Renal cortical epithelial cell (primary cell): ENCODE measurements around the gene TRMT2A. TPM values are rescaled to one million over a fixed set of nuclear protein-coding genes. Genes with fewer than 3 reads are reported as not detected.
A peak's percentile ranks its signal among the peaks of the same experiment; 100 is the strongest.

Experiments used
- DNase-seq: peaks from one replicate; pipeline ENCODE4 v3.0.0-alpha.2; 2011; ENCODE audit warnings: low read depth
- total RNA-seq: library from RNA; depleted of rRNA; stranded (reverse); fragments of >200 nt; gene quantifications from 2 replicates; pipeline ENCODE4 v1.2.3, GENCODE V29; 2014

The TRMT2A gene
- total RNA-seq, 1 donor from 2014 or later: 29.3 TPM

DNA sequence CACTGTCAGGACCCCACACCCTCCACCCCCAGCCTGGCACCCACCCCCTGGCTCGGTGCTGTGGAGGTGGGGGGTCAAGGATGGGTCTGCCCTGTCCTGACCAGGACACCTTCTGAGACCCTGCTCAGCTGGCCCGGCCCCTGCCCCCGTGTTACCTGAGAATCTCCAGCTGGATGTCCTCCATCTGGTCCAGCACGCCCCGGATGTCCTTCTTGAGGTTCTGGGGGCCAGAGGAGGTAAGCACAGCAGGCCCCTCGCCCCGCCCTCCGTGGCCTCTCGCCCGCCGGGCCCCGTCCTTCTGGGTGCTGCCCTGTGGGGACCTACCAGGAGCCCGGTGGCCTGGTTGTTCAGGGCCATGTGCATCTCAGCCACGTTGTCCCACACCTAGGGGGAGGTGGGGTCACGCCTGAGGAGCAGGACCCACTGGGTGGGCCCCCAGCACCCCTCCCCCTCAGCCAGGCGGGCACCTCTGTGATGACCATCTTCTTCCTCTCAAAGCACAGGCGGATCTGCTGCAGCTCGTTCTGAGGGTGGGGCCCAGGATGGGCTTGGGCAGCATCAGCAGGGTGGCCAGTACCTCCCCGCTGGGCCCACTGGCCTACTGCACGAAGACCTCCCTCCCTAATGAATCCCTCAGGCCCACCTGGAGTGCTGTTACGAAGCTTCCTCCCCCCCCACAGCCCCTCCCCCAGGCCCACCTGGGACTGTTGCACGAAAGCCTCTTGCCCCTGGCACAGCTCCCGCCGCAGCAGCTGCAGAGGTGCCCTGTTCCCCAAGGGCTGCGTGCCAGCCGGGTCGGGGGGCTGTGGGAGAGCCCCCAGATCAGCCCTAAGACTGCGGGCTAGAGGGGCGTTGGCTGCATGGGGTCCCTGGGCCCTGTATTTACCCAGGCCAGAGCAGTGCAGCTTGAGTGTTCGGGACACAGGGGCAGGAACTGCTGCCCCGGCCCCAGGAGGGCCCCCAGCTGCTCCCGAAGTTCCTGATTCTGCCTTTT, 32.5 kb upstream of the TRMT2A start:
- no peak for DNase-seq

DNA sequence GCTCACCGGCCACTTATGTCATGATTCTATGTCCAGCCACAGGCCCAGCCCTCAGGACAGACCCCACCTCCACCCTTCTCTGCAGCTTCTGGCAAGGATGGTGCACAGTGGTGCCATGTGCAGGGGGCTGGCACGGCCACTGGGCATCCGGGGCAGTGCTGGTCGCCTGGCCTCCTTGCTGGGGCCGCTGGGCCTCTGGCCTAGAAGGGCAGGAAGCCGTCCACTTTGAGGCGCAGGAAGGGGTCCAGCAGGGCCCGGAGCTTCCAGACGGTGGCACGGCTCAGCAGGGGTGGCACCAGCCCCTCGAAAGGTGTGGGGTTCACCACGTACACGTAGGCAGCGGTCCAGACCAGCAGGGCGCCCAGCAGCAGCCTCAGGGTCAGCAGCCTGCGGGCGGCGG, 31.4 kb upstream of the TRMT2A start:
- no peak for DNase-seq

DNA sequence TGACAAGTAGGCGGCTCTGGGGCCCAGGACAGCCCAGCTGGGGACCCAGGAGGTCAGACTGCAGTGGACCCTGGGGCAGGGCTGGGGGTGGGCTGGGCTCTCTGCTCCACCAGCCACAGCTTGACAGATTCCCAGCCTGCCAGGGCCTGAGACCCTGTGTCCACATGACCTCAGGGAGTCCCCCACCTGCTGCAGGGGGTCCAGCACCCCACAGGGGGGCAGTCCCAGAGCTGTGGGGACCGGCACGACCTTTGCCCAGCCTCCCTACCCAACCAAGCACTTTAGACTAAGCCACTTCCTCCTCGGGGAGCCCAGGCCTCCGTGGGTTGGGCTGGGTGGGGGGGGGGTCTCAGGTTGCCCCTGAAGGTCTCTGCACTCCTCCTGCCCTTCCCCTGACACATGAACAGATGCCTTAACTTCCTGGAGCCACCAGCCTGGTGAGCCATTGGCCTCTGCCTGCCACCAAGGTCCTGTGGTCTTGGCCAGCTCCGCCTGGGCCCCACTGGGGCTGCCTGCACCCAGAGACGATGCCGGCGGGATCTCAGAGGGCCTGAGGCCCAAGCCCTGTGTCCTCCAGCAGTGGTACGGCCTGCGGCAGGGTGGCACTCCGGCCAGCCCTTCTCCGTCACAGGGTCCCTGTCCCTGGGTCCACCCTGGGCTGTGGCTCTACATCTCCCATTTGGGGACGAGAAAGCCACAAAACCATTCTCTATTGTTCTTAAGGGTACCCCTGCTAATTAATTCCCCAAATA, 30.4 kb upstream of the TRMT2A start:
- DNase-seq: no peak

DNA sequence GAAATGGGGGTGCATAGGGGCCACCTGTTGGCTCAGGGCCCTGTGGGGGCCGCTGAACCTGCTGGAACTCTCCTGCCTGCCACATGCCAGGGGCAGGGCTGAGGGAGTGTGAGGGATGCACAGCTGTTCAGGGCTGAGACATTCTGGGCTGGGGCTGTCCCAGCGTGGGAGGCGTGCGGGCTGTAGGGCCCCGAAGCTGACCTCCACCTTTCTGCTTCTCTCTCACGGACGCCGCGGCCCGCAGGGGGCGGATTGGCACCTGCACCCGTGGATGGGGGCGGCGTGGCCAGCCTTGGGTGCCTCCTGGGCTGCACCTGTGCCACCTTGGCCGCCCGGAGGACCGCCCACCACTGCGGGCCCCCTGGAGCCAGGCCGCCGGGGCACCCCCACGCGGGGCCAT, 29.8 kb upstream of the TRMT2A start:
- no peak for DNase-seq

DNA sequence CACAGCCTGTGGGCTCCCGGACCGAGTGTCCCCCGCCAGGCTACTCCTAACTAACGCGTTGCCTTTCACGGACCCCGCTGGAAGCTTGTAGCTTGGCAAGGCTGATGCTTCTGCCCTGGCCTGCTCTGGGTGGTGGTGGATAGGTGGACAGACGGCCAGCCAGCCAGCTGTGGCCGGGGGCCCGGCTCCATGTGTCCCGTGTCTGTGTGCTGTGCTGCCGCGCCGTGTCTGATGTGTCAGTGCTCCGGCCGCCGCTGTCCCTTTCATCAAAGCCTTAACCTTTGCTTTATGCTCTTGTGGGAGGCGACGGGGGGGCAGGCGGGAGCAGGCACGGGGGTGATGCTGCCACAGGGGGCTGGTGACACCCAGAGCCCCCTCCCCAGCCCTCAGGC, 28.8 kb upstream of the TRMT2A start:
- DNase-seq: no peak

DNA sequence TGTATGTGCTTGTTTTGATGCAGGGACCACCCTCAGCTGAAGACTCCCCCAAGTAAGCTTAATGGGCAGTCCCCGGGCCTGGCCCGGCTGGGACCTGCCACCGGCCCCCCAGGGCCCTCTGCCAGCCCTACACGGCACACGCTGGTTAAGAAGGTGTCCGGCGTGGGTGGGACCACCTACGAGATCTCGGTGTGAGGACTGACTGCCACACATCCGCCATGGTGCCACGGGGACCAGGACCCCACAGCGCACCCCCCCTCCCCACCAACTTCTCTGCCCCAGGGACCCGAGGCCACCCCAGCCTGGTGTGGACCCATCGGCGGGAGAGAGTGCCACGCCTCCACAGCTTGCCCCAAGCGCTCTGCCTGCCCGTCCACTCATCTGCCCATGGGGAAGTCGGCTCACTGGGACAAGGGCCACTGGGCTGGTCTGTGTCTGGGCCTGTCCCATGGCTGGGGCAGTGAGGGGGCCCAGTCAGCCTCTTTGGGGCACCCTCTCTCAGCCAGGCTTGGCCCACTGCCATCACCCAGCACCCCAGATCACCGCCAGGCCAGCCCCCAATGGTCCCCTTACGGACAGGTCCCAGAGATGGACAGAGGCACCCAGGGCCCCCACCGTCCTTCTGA, 28.3 kb upstream of the TRMT2A start:
- DNase-seq: no peak

- no peak for DNase-seq
These were observed 27.0 kb upstream of the TRMT2A start for GRCh38 chr22:20143883-20144665.

DNA sequence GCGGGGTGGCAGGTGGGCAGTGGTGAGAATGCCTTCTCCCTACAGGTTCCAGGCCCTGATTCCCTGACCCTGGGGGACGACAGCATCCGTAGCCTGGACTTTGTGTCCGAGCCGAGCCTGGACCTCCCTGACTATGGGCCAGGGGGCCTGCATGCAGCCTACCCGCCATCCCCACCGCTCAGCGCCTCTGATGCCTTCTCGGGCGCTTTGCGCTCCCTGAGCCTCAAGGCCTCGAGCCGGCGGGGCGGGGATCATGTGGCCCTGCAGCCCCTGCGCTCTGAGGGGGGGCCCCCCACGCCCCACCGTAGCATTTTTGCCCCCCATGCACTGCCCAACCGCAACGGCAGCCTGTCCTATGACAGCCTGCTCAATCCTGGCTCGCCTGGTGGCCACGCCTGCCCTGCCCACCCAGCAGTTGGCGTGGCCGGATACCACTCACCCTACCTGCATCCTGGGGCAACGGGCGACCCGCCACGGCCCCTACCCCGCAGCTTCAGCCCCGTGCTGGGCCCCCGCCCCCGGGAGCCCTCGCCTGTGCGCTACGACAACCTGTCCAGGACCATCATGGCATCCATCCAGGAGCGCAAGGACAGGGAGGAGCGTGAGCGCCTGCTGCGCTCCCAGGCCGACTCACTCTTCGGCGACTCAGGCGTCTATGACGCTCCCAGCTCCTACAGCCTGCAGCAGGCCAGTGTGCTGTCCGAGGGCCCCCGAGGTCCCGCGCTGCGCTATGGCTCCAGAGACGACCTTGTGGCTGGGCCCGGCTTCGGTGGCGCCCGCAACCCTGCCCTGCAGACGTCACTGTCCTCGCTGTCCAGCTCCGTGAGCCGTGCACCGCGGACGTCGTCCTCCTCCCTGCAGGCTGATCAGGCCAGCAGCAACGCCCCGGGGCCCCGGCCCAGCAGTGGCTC, 25.9 kb upstream of the TRMT2A start:
- DNase-seq: no peak

DNA sequence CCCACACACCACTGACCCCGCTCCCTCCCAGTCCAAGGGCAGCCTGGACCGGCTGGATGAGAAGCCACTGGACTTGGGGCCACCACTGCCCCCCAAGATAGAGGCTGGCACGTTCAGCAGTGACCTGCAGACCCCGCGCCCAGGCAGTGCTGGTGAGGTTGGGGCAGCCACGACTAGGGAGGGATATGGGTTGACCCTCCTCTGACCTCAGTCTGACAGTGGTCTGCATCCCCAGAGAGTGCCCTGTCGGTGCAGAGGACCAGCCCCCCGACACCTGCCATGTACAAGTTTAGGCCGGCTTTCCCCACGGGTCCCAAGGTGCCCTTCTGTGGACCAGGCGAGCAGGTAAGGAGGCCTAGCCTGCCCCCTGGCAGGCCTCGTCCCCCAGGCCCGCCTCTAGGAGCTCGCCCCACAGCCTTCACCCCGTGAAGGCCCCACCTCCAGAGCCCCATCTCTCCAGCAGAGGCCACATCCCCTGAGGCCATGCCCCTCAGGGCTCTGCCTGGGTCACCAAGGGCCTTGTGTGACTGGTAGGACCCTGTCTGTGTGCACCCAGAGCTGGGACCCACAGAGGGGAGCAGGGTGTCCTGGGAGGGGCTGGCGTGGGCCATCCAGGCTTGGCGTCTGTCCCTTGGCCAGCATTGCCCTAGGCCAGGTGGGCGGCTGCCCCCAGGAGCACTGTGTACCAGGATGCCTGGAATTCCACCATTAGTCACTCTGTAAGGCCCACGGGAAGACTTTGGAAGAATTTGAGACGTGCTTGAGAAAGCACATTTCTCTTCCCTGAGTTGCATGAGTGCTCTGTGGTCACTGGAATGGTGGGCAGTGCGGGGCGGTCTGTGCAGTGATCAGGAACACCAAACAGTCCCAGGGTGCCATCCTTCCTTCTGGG, 24.4 kb upstream of the TRMT2A start:
- DNase-seq: peak; percentile 86

- DNase-seq: no peak
These were observed 23.5 kb upstream of the TRMT2A start for GRCh38 chr22:20140521-20140964.

- no peak for DNase-seq
These were observed 23.1 kb upstream of the TRMT2A start for GRCh38 chr22:20140107-20140445.

DNA sequence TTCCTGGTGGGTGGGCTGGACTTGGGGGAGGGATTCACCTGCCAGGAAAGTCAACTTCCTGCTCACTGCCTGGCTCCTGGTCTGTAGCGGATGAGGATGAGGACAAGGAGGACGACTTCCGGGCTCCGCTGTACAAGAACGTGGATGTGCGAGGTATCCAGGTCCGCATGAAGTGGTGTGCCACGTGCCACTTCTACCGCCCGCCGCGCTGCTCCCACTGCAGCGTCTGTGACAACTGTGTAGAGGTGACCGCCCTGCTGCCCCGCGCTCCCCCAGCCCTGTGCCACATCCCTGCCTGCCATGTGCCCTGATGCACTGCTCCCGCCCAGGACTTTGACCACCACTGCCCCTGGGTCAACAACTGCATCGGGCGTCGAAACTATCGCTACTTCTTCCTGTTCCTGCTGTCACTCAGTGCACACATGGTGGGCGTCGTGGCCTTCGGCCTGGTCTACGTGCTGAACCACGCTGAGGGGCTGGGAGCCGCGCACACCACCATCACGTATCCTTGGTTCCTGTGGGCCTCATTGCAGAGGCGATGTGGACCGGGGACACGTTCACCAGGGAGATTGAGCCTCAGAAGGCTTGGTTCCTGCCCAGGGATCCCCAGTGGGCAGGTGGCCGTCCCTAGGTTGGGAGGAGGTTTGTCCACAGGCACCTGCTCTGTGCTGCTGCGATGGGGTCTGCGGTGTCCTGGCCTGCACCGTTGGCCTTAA, 22.5 kb upstream of the TRMT2A start:
- no peak for DNase-seq

DNA sequence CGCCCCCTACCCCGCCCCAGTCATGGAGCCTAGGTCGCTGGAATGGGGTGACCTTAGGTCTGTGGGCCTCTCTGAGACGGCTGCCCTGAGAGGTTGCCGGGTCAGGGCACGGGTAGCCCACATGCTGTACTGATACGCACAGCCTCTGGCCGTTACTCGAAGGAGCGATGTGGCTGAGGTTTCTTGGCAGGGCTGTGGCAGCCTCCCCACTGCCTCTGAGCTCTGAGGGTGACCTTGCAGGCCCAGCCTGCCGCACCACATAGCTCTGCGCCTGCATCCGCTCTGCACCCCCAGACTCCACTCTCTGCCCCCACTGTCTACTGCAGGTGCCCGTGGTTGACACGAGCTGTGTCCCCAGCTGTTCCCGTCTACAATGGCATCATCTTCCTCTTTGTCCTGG, 21.8 kb upstream of the TRMT2A start:
- no peak for DNase-seq

- no peak for DNase-seq
These were observed 21.4 kb upstream of the TRMT2A start for GRCh38 chr22:20138417-20138738.

DNA sequence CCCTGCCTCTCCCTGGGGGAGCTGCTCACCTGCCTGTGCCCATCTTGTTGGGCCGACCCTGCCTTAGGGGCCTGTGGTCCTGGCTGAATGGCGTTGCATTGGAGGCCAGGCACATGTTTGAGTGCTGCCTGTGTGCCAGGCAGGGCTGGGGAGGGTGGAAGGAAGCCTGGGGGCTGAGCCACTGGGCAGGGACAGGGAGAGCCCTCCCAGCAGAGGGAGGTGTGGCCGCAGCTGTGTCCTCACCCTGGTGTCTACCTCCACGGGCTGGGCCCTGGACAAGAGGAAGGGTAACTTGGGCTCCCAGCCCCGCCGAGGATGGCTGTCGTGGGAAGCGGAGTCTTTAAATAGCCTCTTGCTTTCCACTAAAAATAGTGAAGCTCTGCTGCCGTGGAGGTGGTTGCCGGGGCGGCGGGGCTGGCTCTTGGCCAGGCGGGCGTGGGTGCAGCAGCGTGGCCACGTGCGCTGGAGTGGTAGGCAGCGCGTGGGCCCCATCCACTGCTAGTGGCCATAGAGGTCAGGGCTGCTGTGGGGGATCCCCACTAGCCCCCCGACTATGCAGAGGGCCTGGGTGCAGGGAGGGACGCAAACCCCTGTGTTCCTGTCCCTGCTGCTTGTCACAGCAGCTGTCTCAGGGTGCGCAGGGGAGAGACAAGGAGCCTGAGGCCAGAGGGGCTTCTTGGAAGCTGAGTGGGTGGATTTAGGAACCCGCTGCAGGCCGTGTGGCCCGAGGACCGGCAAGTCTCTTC, 20.8 kb upstream of the TRMT2A start:
- no peak for DNase-seq

DNA sequence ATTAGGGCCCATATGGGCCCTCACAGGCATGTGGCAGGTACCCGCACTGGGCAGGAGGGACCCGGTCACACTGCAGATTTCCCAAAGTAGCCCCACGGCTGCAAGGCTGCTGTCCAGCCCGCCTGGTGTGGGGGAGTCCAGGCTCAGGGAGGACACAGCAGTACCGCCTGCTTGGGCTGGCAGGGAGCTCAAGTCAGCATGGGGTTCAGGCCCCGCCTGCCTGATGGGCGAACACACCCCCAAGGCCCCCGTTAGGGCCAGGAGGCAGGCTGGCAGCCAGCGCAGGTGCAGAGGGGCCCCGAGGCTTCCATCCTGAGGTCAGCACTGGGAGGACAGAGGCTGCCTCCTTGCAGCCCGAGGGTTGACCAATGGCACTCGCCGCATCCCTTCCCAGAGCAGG, 20.1 kb upstream of the TRMT2A start:
- DNase-seq: no peak

DNA sequence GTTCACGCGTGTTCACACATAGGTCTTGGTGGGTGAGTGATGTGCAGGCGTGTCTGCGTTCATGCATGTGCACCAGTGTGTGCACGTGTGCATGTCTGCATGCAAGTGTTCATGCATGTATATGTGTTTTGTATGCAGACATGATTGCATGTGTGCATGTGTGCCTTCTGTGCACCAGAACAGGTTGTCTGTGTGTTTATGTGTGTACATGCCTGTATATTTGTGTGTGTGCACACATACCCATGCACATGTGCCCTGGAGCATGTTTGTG, 19.5 kb upstream of the TRMT2A start:
- DNase-seq: no peak

DNA sequence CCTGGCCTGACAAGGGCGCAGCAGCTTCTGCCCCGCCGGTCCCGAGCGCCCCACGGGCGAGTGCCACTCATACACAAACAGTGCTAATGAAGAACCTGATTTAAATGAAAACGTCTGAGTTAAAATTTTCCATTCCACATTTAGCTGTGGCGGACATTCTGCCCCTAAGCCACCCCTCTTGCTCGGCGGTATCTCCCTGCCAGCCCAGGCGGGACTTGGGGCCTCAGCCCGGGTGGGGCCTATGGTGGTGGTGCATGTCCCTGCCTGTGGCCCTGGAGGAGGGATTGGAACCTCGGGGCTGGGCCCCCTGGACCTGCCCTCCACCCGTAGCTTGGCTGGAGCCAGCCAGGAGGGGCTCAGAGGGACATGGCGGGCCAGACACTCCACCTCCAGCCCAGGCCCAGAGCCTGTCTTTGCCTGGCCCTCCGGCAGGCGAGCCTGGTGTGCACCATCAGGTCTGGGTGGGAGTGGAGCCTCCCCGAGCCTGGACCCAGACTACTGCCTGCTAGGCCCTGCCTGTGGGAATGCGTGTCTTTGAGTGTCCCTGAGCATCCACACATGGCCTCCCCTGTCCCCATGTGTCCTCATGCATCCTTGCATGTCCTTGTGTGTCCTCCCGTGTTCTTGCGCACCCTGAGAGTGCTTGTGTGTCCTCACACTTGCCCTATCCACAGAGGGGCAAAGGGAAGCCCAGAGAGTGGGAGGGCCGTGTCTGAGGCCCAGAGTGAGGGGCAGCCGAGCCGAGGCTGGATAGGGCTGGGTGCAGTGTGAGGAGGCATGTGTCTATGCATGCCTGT, 19.0 kb upstream of the TRMT2A start:
- no peak for DNase-seq
